SK-N-SH (cell line): Measurements from ENCODE around the gene STARD13. TPM values are rescaled to one million over a fixed set of nuclear protein-coding genes. Genes with fewer than 3 reads are reported as not detected.

Experiments used
- CTCF ChIA-PET: fragments of 300-600, 350-600 bp; formaldehyde crosslinking; extraction: SDS; loops from one replicate; lab custom pipeline; 2021; lab: Yijun Ruan, JAX
- POLR2A ChIA-PET: fragments of 350-600 bp; sonication (Branson Sonifier 250); formaldehyde crosslinking; extraction: SDS; loops from one replicate; lab custom pipeline; 2020; ENCODE audit warnings: antibody characterized with exemption, inconsistent platforms; lab: Yijun Ruan, JAX
- DNase-seq: peaks from one replicate; pipeline ENCODE4 v3.0.0; 2012
- H2AFZ ChIP-seq: fragments of 200-600 bp; sonication (generic); 2 replicates; pipeline ENCODE4 v1.8.1; 2016; ENCODE audit warnings: antibody characterized with exemption, mild to moderate bottlenecking, low read depth
- H3F3A ChIP-seq: fragments of 200-600 bp; sonication (generic); replicated peaks from 2 replicates; pipeline ENCODE3; 2016; ENCODE audit warnings: antibody characterized with exemption, mild to moderate bottlenecking; ENCODE audit not compliant: insufficient read depth
- H3K27ac ChIP-seq, 2 experiments: fragments of 200-500 bp in 1 of 2; fragments of 200-600 bp in 1 of 2; sonication (Bioruptor generic) in 1 of 2; sonication (generic), shearing (Covaris generic) in 1 of 2; 2 replicates each; pipeline versions ENCODE4 v1.5.1 to v1.6.1; 2014 to 2016; ENCODE audit warnings: low read depth in 2 of 2, inconsistent platforms in 1 of 2, low read length in 1 of 2, mild to moderate bottlenecking in 1 of 2, mixed read lengths in 1 of 2
- H3K27me3 ChIP-seq: fragments of 200-600 bp; sonication (generic), shearing (Covaris generic); 2 replicates; pipeline ENCODE4 v1.6.1; 2016; ENCODE audit warnings: mixed run types; ENCODE audit not compliant: insufficient read depth
- H3K36me3 ChIP-seq, 2 experiments: fragments of 200-500 bp in 1 of 2; fragments of 200-600 bp in 1 of 2; sonication (Bioruptor generic) in 1 of 2; sonication (generic) in 1 of 2; replicated peaks in 1 of 2; 2 replicates each; pipeline versions ENCODE3 to v1.5.1; 2014 to 2016; ENCODE audit warnings: low read length in 1 of 2, mild to moderate bottlenecking in 1 of 2; ENCODE audit not compliant: insufficient read depth in 2 of 2, control insufficient read depth in 1 of 2
- H3K4me1 ChIP-seq, 2 experiments: fragments of 200-500 bp in 1 of 2; fragments of 200-600 bp in 1 of 2; sonication (Bioruptor generic) in 1 of 2; sonication (generic), shearing (Covaris generic) in 1 of 2; 2 replicates each; pipeline versions ENCODE4 v1.5.1 to v1.6.1; 2014 to 2016; ENCODE audit warnings: low read depth in 1 of 2, low read length in 1 of 2, mixed run types in 1 of 2; ENCODE audit not compliant: insufficient read depth in 2 of 2, control insufficient read depth in 1 of 2
- H3K4me2 ChIP-seq: fragments of 200-600 bp; sonication (generic), shearing (Covaris generic); 2 replicates; pipeline ENCODE4 v1.6.1; 2017; ENCODE audit warnings: mixed run types
- H3K4me3 ChIP-seq, 2 experiments: fragments of 200-500 bp in 1 of 2; fragments of 200-600 bp in 1 of 2; sonication (Bioruptor generic) in 1 of 2; sonication (generic), shearing (Covaris generic) in 1 of 2; 2 replicates each; pipeline versions ENCODE4 v1.5.1 to v1.8.1; 2014 to 2016; ENCODE audit warnings: low read depth in 2 of 2, inconsistent platforms in 1 of 2, low read length in 1 of 2, mild to moderate bottlenecking in 1 of 2, mixed read lengths in 1 of 2, moderate library complexity in 1 of 2
- H3K79me2 ChIP-seq: fragments of 200-600 bp; sonication (generic); 2 replicates; pipeline ENCODE4 v1.8.1; 2017; ENCODE audit warnings: mild to moderate bottlenecking; ENCODE audit not compliant: insufficient read depth
- H3K9ac ChIP-seq: fragments of 200-600 bp; sonication (generic); 2 replicates; pipeline ENCODE4 v1.6.1; 2017; ENCODE audit warnings: mixed run types
- H3K9me2 ChIP-seq: fragments of 200-600 bp; sonication (generic); 2 replicates; pipeline ENCODE4 v1.6.1; 2017; ENCODE audit warnings: mixed run types
- H3K9me3 ChIP-seq: fragments of 200-600 bp; sonication (generic); 2 replicates; pipeline ENCODE4 v1.6.1; 2017; ENCODE audit warnings: mixed run types, mild to moderate bottlenecking, moderate library complexity
- H4K20me1 ChIP-seq: fragments of 200-600 bp; sonication (generic); 2 replicates; pipeline ENCODE4 v1.6.1; 2017; ENCODE audit warnings: mild to moderate bottlenecking, mixed run types; ENCODE audit not compliant: insufficient read depth
- EP300 ChIP-seq, 2 experiments: IDR thresholded peaks; 2 replicates each; pipeline versions ENCODE4 v1.4.0 to v1.6.1; 2012; ENCODE audit warnings: borderline replicate concordance in 1 of 2, low read depth in 1 of 2, low read length in 1 of 2
- JUND ChIP-seq: IDR thresholded peaks from 2 replicates; pipeline ENCODE4 v1.4.0; 2012
- NRF1 ChIP-seq: IDR thresholded peaks from 2 replicates; pipeline ENCODE4 v1.6.1; 2012; ENCODE audit warnings: low read depth, mild to moderate bottlenecking, low read length
- RAD21 ChIP-seq: IDR thresholded peaks from 2 replicates; pipeline ENCODE4 v1.6.1; 2012; ENCODE audit warnings: mild to moderate bottlenecking, low read length
- RCOR1 ChIP-seq: fragments of 150-350 bp; IDR thresholded peaks from 2 replicates; pipeline ENCODE4 v1.6.1; 2017; ENCODE audit warnings: antibody characterized with exemption, low read length
- RFX5 ChIP-seq: IDR thresholded peaks from 2 replicates; pipeline ENCODE4 v1.6.1; 2012; ENCODE audit warnings: mild to moderate bottlenecking, improper control_type of control experiment, low read length
- RXRA ChIP-seq: IDR thresholded peaks from 2 replicates; pipeline ENCODE4 v1.4.0; 2012; ENCODE audit warnings: low read depth, mild to moderate bottlenecking, borderline replicate concordance
- TAF1 ChIP-seq: IDR thresholded peaks from 2 replicates; pipeline ENCODE4 v1.6.1; 2012; ENCODE audit warnings: low read depth, mild to moderate bottlenecking, low read length, moderate library complexity, borderline replicate concordance
- WGBS: methylation state at CpG from one replicate; pipeline ENCODE4 v1.1.6; 2017; ENCODE audit warnings: low lambda C conversion rate; 5-methylcytosine and 5-hydroxymethylcytosine counted together
- polyA plus RNA-seq, 3 experiments: library from polyadenylated mRNA; depleted of rRNA; stranded (reverse); fragments of >200 nt; gene quantifications; 2 replicates each; pipeline ENCODE4 v1.2.3, GENCODE V29; 2012
- TF ChIP-seq, protein P1 (sequence below): IDR thresholded peaks from 2 replicates; pipeline ENCODE4; 2012

Gene STARD13
- polyA plus RNA-seq, 1 of the 3 experiments (the other 2 are of a cell fraction): 5.7 TPM

- peak overlapping the region in 1 of 2 experiments; percentile 53; a peak in 1 of 4 replicates for H3K27ac ChIP-seq
- POLR2A ChIA-PET: no interaction called here
- CTCF ChIA-PET: interaction anchor here (0.7 to 1.5 kb wide), 2 partner anchors 10 to 48 kb away, joined by 3 to 6 read pairs; no protein-coding TSS in a partner anchor
Observed at GRCh38 chr13:33132644-33133440, 152.7 kb downstream of the STARD13 start.

GRCh38 chr13:33129886-33130285 is 155.7 kb downstream of the STARD13 start:
- Histone ChIP-seq H3F3A (peaks cover 12% of the 10 kb centered on the region), H3K4me3 (no peak overlapping the region), H4K20me1 (no peaks in the 10 kb centered on the region), H3K9ac (no peak overlapping the region), H3K27me3 (no peaks in the 10 kb centered on the region), H3K4me1 (peaks cover 16 to 26% of the 10 kb centered on the region in 2 experiments; a peak in 3 of 4 replicates), H3K36me3 (peaks cover 5 to 13% of the 10 kb centered on the region in 2 experiments), H3K9me3 (no peaks in the 10 kb centered on the region), H3K27ac (no peak overlapping the region), H3K9me2 (no peaks in the 10 kb centered on the region), H3K4me2 (no peak overlapping the region), H2AFZ (no peak overlapping the region), H3K79me2 (0 out of 2 replicates have a peak, but pooled peaks cover 3% of the 10 kb centered on the region)
- POLR2A ChIA-PET: no interaction called here
- 96% methylated on average over 20 of the region's 20 CpGs for WGBS
- CTCF ChIA-PET: no interaction called here
- no peak for DNase-seq
- TF ChIP-seq RAD21: no peak
- no peak for TF ChIP-seq TAF1
- TF ChIP-seq RFX5: no peak
- TF ChIP-seq NRF1: no peak
- TF ChIP-seq RCOR1: no peak
- TF ChIP-seq, all 33 proteins: peak for 0

More at GRCh38 chr13:33132644-33133440, 152.7 kb downstream of the STARD13 start:
- Histone ChIP-seq H3K9me2 (no peaks in the 10 kb centered on the region), H3F3A (no peaks in the 10 kb centered on the region), H4K20me1 (no peaks in the 10 kb centered on the region), H3K27me3 (no peaks in the 10 kb centered on the region), H3K4me3 (no peak overlapping the region), H2AFZ (no peak overlapping the region), H3K9ac (no peak overlapping the region), H3K4me2 (no peak overlapping the region), H3K9me3 (no peaks in the 10 kb centered on the region), H3K4me1 (peaks cover 0 to 6% of the 10 kb centered on the region in 2 experiments; a peak in 1 of 4 replicates), H3K36me3 (peaks cover 13 to 17% of the 10 kb centered on the region in 2 experiments), H3K79me2 (0 out of 2 replicates have a peak, but pooled peaks cover 3% of the 10 kb centered on the region)
- 80% methylated on average over 1 of the region's 1 CpG for WGBS
- DNase-seq: no peak
- TF ChIP-seq, protein P1, sequence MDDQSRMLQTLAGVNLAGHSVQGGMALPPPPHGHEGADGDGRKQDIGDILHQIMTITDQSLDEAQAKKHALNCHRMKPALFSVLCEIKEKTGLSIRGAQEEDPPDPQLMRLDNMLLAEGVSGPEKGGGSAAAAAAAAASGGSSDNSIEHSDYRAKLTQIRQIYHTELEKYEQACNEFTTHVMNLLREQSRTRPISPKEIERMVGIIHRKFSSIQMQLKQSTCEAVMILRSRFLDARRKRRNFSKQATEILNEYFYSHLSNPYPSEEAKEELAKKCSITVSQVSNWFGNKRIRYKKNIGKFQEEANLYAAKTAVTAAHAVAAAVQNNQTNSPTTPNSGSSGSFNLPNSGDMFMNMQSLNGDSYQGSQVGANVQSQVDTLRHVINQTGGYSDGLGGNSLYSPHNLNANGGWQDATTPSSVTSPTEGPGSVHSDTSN: peak; percentile 28; the same call in 1 of the 2 replicates
- TF ChIP-seq JUND: 0 out of 2 replicates have a peak, but pooled peaks have one; percentile 15
- no peak for TF ChIP-seq EP300 (IDR thresholded peaks at IDR 0.05; ENCODE audit: borderline replicate concordance in 1 of 2, low read depth in 1 of 2, low read length in 1 of 2)
- no peak for TF ChIP-seq RXRA
